HepG2 (cell line): ENCODE measurements around the gene SYNM. TPM values are rescaled to one million over a fixed set of nuclear protein-coding genes. Genes with fewer than 3 reads are reported as not detected.

Experiments
- BORCS8-MEF2B ChIP-seq: sonication (generic); formaldehyde crosslinking; IDR thresholded peaks from 2 replicates; pipeline ENCODE4 v1.8.0; 2022; ENCODE audit warnings: mild to moderate bottlenecking, missing genetic modification reagents
- BRCA1 ChIP-seq: sonication (generic); formaldehyde crosslinking; IDR thresholded peaks from 2 replicates; pipeline ENCODE4 v1.4.0; 2020; ENCODE audit warnings: missing genetic modification reagents
- ERF ChIP-seq: IDR thresholded peaks from 2 replicates; pipeline ENCODE4 v1.6.1; 2018; ENCODE audit warnings: missing biosample characterization, missing genetic modification reagents
- FOXM1 ChIP-seq: sonication (generic); formaldehyde crosslinking; IDR thresholded peaks from 2 replicates; pipeline ENCODE4 v1.5.0; 2020; ENCODE audit warnings: missing genetic modification reagents
- JARID2 ChIP-seq: sonication (generic); formaldehyde crosslinking; IDR thresholded peaks from 2 replicates; pipeline ENCODE4 v1.8.1; 2023; ENCODE audit warnings: missing genetic modification reagents, inconsistent platforms; ENCODE audit not compliant: insufficient replicate concordance
- MXI1 ChIP-seq: IDR thresholded peaks from 3 replicates; pipeline ENCODE4 v1.6.1; 2012; ENCODE audit warnings: low read depth, low read length, inconsistent platforms, borderline replicate concordance
- MYNN ChIP-seq: sonication (generic); formaldehyde crosslinking; IDR thresholded peaks from 2 replicates; pipeline ENCODE4 v1.4.0; 2020; ENCODE audit warnings: mild to moderate bottlenecking, low read depth, missing genetic modification reagents
- MZF1 ChIP-seq: sonication (generic); formaldehyde crosslinking; IDR thresholded peaks from 2 replicates; pipeline ENCODE4 v1.8.1; 2023; ENCODE audit warnings: mild to moderate bottlenecking, missing genetic modification reagents, borderline replicate concordance
- RNF2 ChIP-seq: fragments of 450-650 bp; conservative IDR thresholded peaks from 2 replicates; pipeline ENCODE4 v1.6.1; 2016; ENCODE audit warnings: low read depth
- SKI ChIP-seq: fragments of 450-650 bp; IDR thresholded peaks from one replicate; pipeline ENCODE4 v1.6.1; 2018; ENCODE audit warnings: mild to moderate bottlenecking; ENCODE audit not compliant: partially characterized antibody
- SMARCC2 ChIP-seq: fragments of 450-650 bp; IDR thresholded peaks from 2 replicates; pipeline ENCODE4 v1.6.1; 2017; ENCODE audit warnings: antibody characterized with exemption, mild to moderate bottlenecking
- SNAPC2 ChIP-seq: sonication (generic); formaldehyde crosslinking; IDR thresholded peaks from 2 replicates; pipeline ENCODE4 v1.8.1; 2022; ENCODE audit warnings: mild to moderate bottlenecking, missing genetic modification reagents
- SOX5 ChIP-seq: IDR thresholded peaks from 2 replicates; pipeline ENCODE4 v1.6.1; 2016; ENCODE audit warnings: borderline replicate concordance
- SP5 ChIP-seq: IDR thresholded peaks from 2 replicates; pipeline ENCODE4 v1.6.1; 2016; ENCODE audit warnings: low read depth, borderline replicate concordance
- TBP ChIP-seq: sonication (generic); formaldehyde crosslinking; IDR thresholded peaks from 2 replicates; pipeline ENCODE4 v1.5.0; 2020; ENCODE audit warnings: missing genetic modification reagents
- U2AF2 ChIP-seq: fragments of 200-400 bp; formaldehyde crosslinking; IDR thresholded peaks from 2 replicates; pipeline ENCODE4 v1.6.1; 2017; ENCODE audit warnings: low read depth, mild to moderate bottlenecking, low read length
- YEATS4 ChIP-seq: sonication (generic); formaldehyde crosslinking; IDR thresholded peaks from 2 replicates; pipeline ENCODE4 v1.4.0; 2020; ENCODE audit warnings: missing genetic modification reagents, borderline replicate concordance
- ZNF160 ChIP-seq: sonication (generic); formaldehyde crosslinking; IDR thresholded peaks from 2 replicates; pipeline ENCODE4 v1.8.0; 2022; ENCODE audit warnings: mild to moderate bottlenecking, inconsistent platforms, missing genetic modification reagents
- ZNF264 ChIP-seq: sonication (generic); formaldehyde crosslinking; IDR thresholded peaks from 2 replicates; pipeline ENCODE4 v1.4.0; 2020; ENCODE audit warnings: missing genetic modification reagents
- ZSCAN21 ChIP-seq: sonication (generic); formaldehyde crosslinking; IDR thresholded peaks from 2 replicates; pipeline ENCODE4 v1.8.0; 2022; ENCODE audit warnings: mild to moderate bottlenecking, missing genetic modification reagents, moderate library complexity, borderline replicate concordance
- ZSCAN22 ChIP-seq: sonication (generic); formaldehyde crosslinking; IDR thresholded peaks from 2 replicates; pipeline ENCODE4 v1.4.0; 2020; ENCODE audit warnings: mild to moderate bottlenecking, missing genetic modification reagents
- polyA plus RNA-seq, 8 experiments: library from polyadenylated mRNA; depleted of rRNA in 3 of 8; stranded (reverse) in 7 of 8; unstranded in 1 of 8; fragments of >200 nt; fragmentation: Illumina TruSeq in 4 of 8; extraction: Trizol in 4 of 8; gene quantifications; 2 replicates each; pipeline versions ENCODE4 v1.2.1 to v1.2.3, GENCODE V29; 2011 to 2016; ENCODE audit warnings: low read depth in 4 of 8, missing spikeins in 1 of 8, mixed read lengths in 1 of 8; ENCODE audit not compliant: insufficient read depth in 1 of 8
- total RNA-seq, 5 experiments: library from RNA; depleted of rRNA; stranded (reverse); fragments of >200 nt; fragmentation: Illumina TruSeq; extraction: Trizol; gene quantifications; 2 replicates each; pipeline ENCODE4 v1.2.3, GENCODE V29; 2016; ENCODE audit warnings: low read depth in 1 of 5
- TF ChIP-seq, protein P1 (sequence below): IDR thresholded peaks from 2 replicates; pipeline ENCODE4 v1.6.1; 2016; ENCODE audit warnings: control low read depth
- TF ChIP-seq, protein P2 (sequence below): sonication (generic); formaldehyde crosslinking; IDR thresholded peaks from 2 replicates; pipeline ENCODE4 v1.4.0; 2020; ENCODE audit warnings: missing genetic modification reagents, borderline replicate concordance
- TF ChIP-seq, protein P3 (sequence below): sonication (generic); formaldehyde crosslinking; IDR thresholded peaks from 2 replicates; pipeline ENCODE4 v1.5.0; 2020; ENCODE audit warnings: missing genetic modification reagents
- TF ChIP-seq, protein P4 (sequence below): sonication (generic); formaldehyde crosslinking; IDR thresholded peaks from 2 replicates; pipeline ENCODE4 v1.5.1; 2020; ENCODE audit warnings: mild to moderate bottlenecking, missing genetic modification reagents, borderline replicate concordance

The SYNM gene
- total and polyA plus RNA-seq, 2 of the 13 experiments (the other 11 are each of a cell fraction or from before 2014, with no cell fraction given) = 1.1 to 3.7 TPM

DNA sequence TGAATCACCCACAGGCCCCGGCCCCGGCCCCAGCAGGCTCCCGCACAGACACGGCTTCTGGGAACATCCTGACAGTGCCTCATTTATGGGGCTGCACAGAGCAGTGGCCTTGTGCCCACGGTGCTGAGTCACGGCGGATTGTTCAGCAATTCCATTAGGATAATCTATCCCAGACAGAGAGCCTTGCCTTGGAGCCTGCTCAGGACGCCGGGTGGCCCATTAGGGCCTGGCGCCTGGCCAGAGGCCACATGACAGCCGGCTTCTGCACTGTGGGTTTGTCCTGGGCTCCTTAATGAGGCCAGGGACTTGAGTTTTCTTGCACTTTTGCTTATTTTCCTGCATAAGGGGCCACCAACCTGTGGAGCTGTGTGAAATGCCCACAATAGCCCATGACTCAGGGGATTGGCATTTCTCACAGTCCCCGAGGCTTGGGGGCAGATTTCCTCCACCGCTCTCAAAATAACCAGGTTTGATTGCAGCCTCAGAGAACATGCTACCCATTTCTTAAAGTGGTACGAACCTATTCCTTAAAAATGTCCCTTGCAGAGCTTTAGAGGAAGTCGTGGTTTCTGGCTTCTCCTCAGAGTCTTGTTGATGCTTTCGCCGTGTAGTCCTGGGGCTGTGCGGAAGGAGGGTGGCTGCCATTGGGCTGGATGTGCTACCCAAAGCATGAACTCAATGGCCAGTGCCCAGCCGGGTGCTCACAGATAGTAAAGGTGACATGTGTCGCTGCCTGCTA lies 19.0 kb downstream of the SYNM start (continued):
- TF ChIP-seq, protein P1, sequence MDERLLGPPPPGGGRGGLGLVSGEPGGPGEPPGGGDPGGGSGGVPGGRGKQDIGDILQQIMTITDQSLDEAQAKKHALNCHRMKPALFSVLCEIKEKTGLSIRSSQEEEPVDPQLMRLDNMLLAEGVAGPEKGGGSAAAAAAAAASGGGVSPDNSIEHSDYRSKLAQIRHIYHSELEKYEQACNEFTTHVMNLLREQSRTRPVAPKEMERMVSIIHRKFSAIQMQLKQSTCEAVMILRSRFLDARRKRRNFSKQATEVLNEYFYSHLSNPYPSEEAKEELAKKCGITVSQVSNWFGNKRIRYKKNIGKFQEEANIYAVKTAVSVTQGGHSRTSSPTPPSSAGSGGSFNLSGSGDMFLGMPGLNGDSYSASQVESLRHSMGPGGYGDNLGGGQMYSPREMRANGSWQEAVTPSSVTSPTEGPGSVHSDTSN (CRISPR knock-in tag) = no peak
- TF ChIP-seq SP5 (CRISPR knock-in tag) (no peak), SNAPC2 (no peak), ERF (CRISPR knock-in tag) (no peak), BORCS8-MEF2B (CRISPR knock-in tag) (0 out of 2 replicates have a peak, but pooled peaks have one; percentile 30), SMARCC2 (no peak), SOX5 (CRISPR knock-in tag) (no peak), JARID2 (CRISPR knock-in tag) (no peak), ZNF264 (CRISPR knock-in tag) (no peak), MXI1 (no peak; the same call in 2 of the 3 replicates), BRCA1 (CRISPR knock-in tag) (no peak), ZSCAN21 (CRISPR knock-in tag) (no peak), RNF2 (no peak), U2AF2 (no peak), MYNN (CRISPR knock-in tag) (no peak), YEATS4 (CRISPR knock-in tag) (no peak), SKI (no peak), FOXM1 (no peak), ZSCAN22 (no peak), MZF1 (no peak), TBP (no peak), ZNF160 (CRISPR knock-in tag) (no peak)
- TF ChIP-seq, protein P2, sequence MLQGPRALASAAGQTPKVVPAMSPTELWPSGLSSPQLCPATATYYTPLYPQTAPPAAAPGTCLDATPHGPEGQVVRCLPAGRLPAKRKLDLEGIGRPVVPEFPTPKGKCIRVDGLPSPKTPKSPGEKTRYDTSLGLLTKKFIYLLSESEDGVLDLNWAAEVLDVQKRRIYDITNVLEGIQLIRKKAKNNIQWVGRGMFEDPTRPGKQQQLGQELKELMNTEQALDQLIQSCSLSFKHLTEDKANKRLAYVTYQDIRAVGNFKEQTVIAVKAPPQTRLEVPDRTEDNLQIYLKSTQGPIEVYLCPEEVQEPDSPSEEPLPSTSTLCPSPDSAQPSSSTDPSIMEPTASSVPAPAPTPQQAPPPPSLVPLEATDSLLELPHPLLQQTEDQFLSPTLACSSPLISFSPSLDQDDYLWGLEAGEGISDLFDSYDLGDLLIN (CRISPR knock-in tag) = no peak
- TF ChIP-seq, protein P3, sequence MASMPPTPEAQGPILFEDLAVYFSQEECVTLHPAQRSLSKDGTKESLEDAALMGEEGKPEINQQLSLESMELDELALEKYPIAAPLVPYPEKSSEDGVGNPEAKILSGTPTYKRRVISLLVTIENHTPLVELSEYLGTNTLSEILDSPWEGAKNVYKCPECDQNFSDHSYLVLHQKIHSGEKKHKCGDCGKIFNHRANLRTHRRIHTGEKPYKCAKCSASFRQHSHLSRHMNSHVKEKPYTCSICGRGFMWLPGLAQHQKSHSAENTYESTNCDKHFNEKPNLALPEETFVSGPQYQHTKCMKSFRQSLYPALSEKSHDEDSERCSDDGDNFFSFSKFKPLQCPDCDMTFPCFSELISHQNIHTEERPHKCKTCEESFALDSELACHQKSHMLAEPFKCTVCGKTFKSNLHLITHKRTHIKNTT = no peak
- TF ChIP-seq, protein P4, sequence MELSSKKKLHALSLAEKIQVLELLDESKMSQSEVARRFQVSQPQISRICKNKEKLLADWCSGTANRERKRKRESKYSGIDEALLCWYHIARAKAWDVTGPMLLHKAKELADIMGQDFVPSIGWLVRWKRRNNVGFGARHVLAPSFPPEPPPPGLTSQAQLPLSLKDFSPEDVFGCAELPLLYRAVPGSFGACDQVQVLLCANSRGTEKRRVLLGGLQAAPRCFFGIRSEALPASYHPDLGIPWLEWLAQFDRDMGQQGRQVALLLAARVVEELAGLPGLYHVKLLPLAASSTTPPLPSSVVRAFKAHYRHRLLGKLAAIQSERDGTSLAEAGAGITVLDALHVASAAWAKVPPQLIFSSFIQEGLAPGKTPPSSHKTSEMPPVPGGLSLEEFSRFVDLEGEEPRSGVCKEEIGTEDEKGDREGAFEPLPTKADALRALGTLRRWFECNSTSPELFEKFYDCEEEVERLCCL = no peak
